Sciatic nerve (tissue), 2 donors: ENCODE data around the gene SRPK1. TPM values are rescaled to one million over a fixed set of nuclear protein-coding genes. Genes with fewer than 3 reads are reported as not detected.
"Not testable (repeated sequence)": the region's sequence is repeated elsewhere in the genome, so short reads cannot be mapped to it uniquely, and the experiment has no call there.

ENCODE experiments used
- ATAC-seq: fragments of 200-7000 bp; cut with Tn5 transposase; one replicate; pipeline ENCODE4 v1.9.1; 2020; ENCODE audit warnings: mild to moderate bottlenecking, moderate library complexity
- DNase-seq: peaks from one replicate; pipeline ENCODE4 v3.0.0-alpha.2; 2020; ENCODE audit warnings: low spot score
- intact Hi-C: fragments of 100-400 bp; cut with DNase I; formaldehyde crosslinking; loops from one replicate; pipeline ENCODE4 v1.14.2; 2022
- total RNA-seq: library from RNA; stranded (reverse); fragmentation: NEBNext Ultra II Directional; extraction: Animal tissue kit (Norgen Biotek cat#: 25700); gene quantifications from one replicate; pipeline ENCODE4 v1.2.1, GENCODE V29; 2021
- donor health status: DM: no; HTN: no; CAD: no.
- donor health status: DM: no; HTN: no; CAD: no.

SRPK1 gene
- total RNA-seq: 33.2 TPM

DNA sequence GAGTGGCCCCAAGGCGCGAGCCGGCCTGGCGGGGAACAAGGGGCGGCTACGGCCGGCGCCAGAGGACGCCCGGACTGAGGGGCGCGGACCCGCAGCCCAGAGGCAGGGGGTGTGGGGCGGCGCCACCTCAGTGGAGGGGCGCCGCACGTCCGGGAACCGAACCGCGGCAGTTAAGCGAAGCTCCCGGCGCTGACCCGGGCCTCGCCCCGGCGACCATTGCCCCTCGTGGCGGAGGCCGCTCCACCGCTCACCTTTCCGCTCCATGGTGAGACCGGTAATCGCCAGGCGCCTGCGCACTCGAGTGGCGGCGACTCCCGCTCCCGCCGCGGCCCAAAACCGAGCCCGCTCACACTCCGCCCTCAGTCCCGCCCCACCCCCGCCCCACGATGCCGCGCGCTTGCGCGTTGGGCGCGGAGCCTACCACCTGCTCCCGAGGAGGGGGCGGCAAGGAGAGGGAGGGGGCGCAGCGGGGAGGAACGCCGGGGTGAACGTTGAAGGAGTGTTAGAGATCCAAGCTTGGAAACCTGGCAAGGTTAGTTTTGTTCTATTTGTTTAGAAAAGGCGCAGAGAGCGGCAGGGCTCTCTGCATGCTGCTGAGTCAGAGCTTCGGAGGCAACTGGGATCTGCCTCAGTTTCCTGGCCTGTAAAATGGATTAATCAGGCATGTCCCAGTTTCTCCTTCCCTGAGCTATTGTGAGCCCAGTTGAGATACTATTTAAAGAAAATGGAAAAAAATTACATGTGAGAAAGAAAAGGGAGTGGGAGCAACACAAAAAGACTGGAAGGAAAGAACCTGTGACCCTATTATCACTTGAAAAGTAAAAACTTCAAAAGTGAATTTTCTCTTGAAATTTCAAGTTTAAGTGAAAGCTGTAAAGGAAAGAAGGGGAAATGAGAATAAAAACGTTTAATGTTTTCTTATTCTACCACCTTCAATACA lies at the start of gene SRPK1:
Gene SRPK1, minus strand, starts transcription at position 306 of the 940 bp plus-strand sequence. Its CDS starts 42 bp downstream, at position 264.
- intact Hi-C loops: no loop called here
- ATAC-seq: peak; percentile 97
- peak; percentile 89 for DNase-seq

DNA sequence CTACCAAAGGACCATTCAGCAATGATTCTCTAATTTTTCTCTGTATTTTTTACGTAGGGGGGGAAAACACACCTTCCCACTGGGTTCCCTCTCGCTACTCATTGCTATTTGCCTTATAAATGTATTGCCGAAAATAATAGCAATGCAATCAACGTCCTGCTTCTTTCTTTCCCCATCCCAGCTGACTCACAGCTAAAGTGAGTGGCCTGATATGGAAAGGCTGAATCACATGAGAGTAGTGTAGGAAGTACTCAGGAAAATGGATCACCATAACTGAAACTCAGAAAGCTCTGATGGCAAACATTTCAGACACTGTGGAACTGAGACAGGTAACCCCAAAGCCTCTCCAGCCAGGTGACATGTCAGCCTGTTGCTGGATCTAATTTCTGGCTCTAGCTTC lies 49.3 kb upstream of the SRPK1 start:
- DNase-seq (no peak), ATAC-seq (no peak)
- intact Hi-C loops: no loop called here

DNA sequence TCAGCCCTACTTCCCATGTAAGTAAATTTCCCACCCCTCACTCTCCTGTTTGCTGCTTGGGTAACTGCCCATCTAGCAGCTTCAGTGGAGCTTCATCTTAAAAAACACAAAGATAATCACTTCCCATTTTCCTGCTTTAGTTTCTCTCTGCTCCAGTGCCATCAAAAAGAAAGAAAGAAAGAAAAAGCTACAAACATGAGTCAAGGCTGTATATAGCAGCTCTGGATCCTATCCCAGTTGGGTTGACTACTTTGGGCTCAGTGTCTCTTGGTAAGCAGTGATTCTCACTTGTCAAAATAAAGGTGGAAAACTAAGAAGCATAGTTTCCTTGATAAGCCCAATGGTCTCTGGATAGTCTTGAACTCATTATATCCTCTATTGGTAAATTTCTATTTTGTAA lies 48.7 kb upstream of the SRPK1 start:
- DNase-seq (no peak), ATAC-seq (no peak)
- intact Hi-C loops: no loop called here

DNA sequence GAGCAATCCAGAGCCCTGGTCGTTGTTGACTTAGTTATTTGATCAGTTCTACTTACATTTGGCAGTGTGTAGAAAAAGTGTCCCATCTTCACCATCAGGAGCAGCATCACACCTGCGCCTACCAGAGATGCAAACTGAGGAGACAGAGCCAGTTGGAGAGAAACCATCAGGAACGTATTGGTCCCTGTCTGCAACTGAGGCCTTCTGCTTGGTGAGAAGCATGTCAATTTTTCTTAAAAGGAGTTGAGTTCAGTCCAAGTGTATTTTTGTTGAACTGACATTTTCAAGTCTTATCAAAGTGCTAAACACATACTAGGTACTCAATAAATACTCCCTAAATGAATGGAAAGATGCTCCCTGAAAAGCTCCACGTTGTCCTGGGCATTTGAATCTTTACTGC lies 47.9 kb upstream of the SRPK1 start:
- intact Hi-C loops: no loop called here
- no peak for ATAC-seq
- DNase-seq: no peak

DNA sequence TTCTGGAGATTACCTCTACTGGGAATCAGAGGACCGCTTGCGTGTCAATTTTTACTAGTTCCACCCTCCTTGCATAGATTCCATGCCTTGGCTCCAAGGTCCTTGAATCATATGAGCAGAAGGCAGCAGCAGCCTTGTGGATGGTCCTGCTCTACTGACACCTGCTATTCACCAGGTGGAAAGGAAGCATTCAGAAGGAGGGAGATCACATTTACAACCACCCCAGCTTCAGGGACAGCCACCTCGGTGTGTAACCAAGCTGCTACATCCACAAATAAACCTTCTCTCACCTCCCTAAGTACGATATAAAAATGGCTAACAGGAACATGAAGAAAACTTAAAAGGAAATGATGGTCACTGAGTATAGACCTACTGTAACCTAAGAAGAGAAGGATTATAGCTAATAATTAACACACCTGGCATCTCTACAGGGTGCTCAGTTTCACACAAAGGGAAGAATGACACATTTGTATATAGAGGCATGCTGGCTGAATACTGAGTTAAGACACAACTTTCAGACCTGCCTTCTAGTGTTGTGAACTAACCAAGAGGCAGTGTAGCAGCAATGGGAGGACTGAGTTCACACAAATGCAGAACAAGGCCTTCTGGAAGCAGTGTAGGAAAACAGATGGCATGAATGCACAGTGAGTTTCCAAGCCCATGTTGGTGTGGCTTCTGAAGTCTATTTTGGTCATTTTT lies 46.3 kb upstream of the SRPK1 start:
- intact Hi-C loops: no loop called here
- ATAC-seq (no peak), DNase-seq (no peak)

DNA sequence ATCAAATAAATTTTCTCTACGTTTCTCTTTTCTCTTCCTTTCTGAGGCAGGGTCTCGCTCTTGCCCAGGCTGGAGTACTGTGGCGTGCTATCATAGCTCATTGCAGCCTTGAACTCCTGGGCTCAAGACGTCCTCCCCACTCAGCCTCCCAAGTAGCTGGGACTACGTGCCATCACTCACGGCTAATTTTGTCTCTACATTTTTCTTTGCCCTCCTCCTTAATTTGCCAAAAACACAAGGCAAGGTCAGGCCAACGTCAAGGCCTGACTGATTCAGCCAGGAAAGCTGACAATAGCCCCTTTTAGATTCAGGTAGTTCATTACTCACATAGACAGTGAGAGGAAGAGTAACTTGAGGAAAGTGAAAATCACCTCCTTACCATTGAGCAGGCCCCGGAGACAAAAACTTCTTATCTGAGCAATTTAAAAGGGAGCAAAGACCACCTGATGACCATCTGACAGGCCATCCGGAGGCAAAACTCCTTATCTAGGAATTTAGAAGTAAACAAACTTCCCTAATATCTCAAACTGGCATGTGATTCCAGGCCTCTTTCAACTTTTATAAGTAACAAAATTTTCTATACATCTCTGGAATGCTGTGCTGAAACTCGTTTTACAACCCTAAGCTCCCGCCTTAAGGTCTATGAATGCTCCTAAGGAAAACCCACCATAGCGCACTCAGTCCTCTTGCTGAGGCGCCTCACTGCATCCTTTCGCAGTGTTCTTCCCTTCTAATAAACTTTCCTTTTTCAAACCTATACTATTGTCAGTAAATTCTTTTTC lies 42.1 kb upstream of the SRPK1 start:
- ATAC-seq (no peak), DNase-seq (no peak)
- intact Hi-C loops: no loop called here

DNA sequence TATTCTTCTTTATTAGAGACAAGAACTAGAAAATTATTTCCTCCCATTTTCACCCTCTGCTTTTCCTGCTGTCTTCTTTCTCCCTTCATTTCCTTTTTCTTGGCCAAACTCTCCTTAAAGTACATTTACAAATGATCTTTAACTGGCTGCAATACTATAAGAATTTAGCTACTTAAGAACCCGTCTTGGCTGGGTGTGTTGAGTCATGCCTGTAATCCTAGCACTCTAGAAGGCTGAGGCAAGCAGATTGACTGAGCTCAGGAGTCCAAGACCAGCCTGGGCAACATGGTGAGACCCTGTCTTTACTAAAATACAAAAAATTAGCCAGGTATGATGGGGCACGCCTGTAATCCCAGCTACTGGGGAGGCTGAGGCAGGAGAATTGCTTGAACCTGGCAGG lies 39.3 kb upstream of the SRPK1 start:
- intact Hi-C loops: no loop called here
- ATAC-seq (no peak), DNase-seq (no peak)

DNA sequence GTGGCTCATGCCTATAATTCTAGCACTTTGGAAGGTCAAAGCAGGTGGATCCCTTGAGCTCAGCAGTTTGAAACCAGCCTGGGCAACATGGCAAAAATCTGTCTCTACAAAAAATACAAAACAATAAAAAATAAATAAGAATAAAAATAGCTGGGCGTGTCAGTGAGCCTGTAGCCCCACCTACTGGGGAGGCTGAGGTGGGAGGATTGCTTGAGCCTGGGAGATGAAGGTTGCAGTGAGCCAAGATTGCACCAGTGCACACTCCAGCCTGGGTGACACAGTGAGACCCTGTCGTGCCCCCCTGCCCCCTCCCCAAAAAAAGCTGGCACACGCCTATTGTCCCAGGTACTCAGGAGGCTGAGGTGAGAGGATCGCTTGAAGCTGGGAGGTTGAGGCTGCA lies 35.1 kb upstream of the SRPK1 start:
- ATAC-seq: no peak
- intact Hi-C loops: no loop called here
- no peak for DNase-seq

DNA sequence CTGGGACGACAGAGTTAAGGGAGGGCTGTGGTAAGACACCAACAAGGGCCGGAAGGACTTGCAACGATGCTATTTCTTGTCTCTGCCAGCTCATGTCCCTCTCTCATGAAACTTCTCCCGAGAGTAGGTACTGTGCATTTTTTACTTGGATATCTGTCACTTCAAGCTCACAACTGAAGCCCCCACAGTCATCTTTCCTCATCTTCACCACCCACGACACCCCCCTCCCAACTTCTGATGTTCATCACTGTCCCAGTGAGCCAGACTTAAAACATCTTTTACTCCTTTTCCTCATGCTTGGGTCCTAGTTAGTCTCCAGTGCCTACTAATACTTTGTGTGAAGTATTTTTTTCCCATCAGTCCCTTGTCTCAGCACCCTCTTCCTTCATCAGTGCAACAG lies 34.6 kb upstream of the SRPK1 start:
- no peak for DNase-seq
- no peak for ATAC-seq
- intact Hi-C loops: no loop called here

DNA sequence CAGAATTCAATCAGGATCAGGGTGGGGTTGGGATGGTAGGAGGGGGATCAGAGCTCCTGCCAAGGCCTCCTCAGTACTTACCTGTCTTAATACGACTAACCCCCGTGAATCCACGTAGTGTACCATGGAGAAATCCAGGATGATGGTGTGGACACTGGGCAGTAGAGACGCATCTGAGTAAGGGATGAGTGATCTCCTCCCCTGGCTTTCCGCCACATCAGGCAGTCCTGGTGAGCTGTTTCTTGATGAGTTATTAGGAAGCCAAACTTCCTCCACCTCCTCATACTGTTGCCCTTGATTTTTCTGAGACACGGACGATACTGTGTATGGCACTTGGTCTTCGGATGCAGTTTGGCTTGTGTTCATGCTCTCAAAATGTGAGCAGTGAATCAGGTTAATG lies 34.2 kb upstream of the SRPK1 start:
- DNase-seq (no peak), ATAC-seq (no peak)
- intact Hi-C loops: no loop called here

DNA sequence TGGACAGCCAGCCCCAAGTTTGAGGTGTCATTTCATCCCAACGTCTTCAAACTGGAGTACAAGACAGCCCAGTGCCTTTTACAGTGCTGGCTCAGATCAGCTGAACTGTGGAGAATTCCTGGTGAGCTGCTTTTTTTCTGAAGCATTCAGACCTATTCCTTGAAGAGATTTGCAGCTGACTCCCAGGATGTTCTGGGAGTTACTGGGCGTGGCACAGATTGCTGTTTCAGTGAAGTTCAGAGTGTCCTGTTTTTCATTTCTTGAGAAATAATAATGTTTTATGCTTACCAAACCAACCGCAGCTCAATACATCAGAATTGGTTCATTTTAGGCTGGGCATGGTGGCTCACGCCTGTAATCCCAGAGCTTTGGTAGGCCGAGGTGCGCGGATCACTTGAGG lies 33.4 kb upstream of the SRPK1 start:
- ATAC-seq (peak; percentile 81), DNase-seq (no peak)
- intact Hi-C loops: no loop called here

DNA sequence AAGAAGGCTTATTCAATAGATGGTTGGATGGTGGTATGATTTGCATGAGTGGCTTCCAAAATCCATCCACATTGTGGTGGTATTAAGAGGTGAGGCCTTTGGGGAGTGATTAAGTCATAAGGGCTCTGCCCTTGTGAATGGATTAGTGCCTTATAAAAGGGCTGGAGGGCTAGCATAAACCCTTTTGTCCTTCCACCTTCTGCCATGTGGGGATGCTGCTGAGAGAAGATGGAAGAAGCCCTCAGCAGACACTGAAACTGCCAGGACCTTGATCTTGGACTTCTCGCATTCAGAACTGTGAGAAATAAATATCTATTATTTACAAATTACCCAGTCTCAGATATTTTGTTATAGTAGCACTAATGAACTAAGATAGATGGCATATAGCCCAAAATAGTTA lies 27.8 kb upstream of the SRPK1 start:
- DNase-seq: no peak
- intact Hi-C loops: no loop called here
- ATAC-seq: no peak

DNA sequence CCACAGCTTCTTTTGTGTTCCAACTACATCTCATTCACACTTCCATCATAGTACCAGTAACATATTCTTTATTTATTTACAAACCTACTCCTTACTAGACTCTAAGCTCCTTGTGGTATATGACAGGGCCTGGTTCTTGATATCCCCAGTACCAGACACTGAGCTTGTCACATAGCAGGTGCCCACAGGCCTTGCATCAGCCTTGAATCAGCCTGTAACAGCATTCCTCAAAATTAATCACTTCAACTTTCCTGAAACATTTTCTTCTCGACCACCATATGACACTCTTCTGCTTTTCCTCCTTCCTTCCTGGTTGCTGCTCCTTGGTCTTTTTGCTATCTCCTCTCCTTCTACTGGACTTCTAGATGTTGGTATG lies 24.7 kb upstream of the SRPK1 start:
- DNase-seq (no peak), ATAC-seq (no peak)
- intact Hi-C loops: no loop called here

DNA sequence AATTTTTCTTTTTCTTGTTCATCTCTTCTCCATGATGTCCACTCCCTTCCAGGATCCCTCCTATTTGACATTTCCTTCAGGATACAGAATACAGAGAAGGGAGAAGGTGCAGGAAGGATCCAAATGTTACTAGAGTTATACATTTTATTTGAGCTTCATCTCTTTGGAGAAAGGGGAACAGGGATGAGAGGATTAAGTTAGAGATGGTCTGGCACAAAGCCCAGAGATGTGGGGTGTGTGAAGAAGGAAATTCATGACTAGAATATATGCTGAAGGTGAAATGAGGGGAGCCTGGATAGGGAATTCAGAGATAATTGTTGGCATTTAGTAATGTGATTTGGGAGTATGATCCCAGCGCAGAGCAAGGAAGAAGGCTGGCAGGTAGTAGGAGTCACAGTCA lies 22.5 kb upstream of the SRPK1 start:
- DNase-seq (no peak), ATAC-seq (no peak)
- intact Hi-C loops: no loop called here

DNA sequence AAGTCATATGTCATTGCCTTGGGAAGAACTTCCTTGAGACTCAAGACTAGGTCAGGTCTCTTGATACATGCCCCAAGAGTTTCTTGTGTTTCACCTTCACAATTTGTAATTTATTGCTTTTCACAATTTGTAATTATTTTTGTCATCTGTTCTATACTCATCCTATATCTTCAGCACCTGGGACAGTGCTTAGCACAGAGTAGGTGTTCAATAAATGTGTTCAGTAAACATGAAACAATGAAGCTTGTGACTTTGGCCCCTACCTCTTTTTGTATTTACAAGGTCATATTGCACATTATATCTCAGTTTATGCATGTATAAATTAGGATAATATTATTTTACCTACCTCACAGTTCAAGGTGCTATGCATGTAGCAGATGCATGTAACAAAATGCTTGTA lies 21.5 kb upstream of the SRPK1 start:
- DNase-seq: no peak
- intact Hi-C loops: no loop called here
- no peak for ATAC-seq

DNA sequence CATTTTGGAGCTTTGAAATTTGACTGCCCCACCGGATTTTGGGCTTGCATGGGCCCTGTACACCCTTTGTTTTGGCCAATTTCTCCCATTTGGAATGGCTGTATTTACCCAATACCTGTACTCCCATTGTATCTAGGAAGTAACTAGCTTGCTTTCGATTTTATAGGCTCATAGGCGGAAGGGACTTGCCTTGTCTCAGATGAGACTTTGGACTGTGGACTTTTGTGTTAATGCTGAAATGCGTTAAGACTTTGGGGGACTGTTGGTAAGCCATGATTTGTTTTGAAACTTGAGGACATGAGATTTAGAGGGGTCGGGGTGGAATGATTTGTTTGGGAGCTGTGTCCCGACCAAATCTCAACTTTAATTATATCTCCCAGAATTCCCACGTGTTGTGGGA lies 20.3 kb upstream of the SRPK1 start:
- ATAC-seq, DNase-seq, intact Hi-C loops: not testable (repeated sequence)

DNA sequence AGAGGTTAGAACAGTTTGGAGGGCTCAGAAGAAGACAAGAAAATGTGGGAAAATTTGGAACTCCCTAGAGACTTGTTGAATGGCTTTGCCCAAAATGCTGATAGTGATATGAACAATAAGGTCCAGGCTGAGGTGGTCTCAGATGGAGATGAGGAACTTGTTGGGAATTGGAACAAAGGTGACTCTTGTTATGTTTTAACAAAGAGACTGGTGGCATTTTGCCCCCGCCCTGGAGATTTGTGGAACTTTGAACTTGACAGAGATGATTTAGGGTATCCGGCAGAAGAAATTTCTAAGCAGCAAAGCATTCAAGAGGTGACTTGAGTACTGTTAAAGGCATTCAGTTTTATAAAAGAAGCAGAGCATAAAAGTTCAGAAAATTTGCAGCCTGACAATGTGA lies 19.1 kb upstream of the SRPK1 start:
- intact Hi-C loops, ATAC-seq, DNase-seq: not testable (repeated sequence)

DNA sequence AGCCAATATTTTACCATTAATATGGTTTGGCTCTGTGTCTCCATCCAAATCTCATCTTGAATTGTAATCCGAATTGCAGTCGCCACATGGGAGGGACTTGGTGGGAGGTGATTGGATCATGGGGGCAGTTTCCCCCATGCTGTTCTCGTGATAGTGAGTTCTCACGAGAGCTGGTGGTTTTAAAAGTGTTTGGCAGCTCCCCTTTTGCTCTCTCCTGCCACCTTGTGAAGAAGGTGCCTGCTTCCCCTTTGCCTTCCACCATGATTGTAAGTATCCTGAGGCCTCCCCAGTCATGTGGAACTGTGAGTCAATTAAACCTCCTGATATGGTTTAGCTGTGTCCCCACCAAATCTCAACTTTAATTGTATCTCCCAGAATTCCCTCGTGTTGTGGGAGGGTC lies 18.4 kb upstream of the SRPK1 start:
- DNase-seq, intact Hi-C loops, ATAC-seq: not testable (repeated sequence)

DNA sequence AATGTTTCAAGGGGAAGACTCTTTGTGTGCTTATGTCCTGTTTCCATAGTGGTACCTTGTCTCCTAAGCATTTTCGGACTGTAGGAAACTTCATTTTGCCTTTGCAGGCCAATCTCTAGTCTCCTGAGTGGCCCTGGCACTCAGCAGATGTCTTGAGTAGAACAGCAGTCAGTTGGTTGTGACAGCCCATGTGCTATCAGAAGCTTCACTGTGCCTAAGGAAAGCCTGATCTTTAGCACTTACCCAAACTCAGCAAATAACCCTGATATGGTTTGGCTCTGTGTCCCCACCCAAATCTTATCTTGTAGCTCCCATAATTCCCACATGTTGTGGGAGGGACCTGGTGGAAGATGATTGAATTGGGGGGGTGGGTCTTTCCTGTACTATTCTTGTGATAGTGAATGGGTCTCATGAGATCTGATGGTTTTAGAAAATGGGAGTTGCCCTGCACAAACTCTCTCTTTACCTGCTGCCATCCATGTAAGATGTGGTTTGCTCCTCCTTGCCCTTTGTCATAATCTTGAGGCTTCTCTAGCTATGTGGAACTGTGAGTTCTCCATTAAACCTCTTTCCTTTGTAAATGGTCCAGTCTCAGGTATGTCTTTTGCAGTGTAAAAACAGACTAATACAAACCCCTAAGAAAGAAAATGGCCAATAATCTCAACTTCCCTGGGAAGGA lies 15.9 kb upstream of the SRPK1 start:
- intact Hi-C loops: no loop called here
- DNase-seq (no peak), ATAC-seq (no peak)
